ENCODE data around the gene TNRC6A. TPM values are rescaled to one million over a fixed set of nuclear protein-coding genes. Genes with fewer than 3 reads are reported as not detected.

TNRC6A gene
- total and polyA plus RNA-seq, 9 of the 15 experiments (the other 6 are each of a cell fraction or from before 2014, with no cell fraction given): 3.4 to 32.1 (median 26.6) TPM

- H3K9me3 ChIP-seq (replicated peaks; ENCODE audit: control insufficient read depth, insufficient read depth, low read depth, low read length): no peaks in the 10 kb centered on the region
- H3K79me2 ChIP-seq (ENCODE audit: control insufficient read depth, insufficient read depth, low read length): no peaks in the 10 kb centered on the region
- no peak for ATAC-seq
- H4K20me1 ChIP-seq (replicated peaks; ENCODE audit: control insufficient read depth, insufficient read depth, low read length): 0 out of 2 replicates have a peak, but pooled peaks cover 6% of the 10 kb centered on the region
- H3K36me3 ChIP-seq (ENCODE audit: control insufficient read depth, insufficient read depth, low read length): no peaks in the 10 kb centered on the region
- 34% methylated on average over 7 of the region's 7 CpGs for WGBS (ENCODE audit: insufficient coverage, low coverage, missing lambda C conversion rate)
- POLR2A ChIA-PET: interaction anchor here (1.2 to 1.6 kb wide), 3 partner anchors 11 to 386 kb away, joined by 4 to 7 read pairs (median 5); no protein-coding TSS in a partner anchor
- DNase-seq (ENCODE audit: extremely low read depth in 1 of 4, low spot score in 3 of 4): no peak
- in situ Hi-C loops (cut with MboI) (loop anchor here (10.0 kb wide), 1 partner anchor 385 kb away; no protein-coding TSS in a partner anchor), intact Hi-C loops (cut with micrococcal nuclease) (loop anchor here (10.0 kb wide), 1 partner anchor 385 kb away; no protein-coding TSS in a partner anchor)
- H3K4me1 ChIP-seq (replicated peaks in 1 of 2; ENCODE audit: control insufficient read depth in 2 of 2, insufficient read depth in 2 of 2, low read length in 2 of 2): peaks cover 24 to 27% of the 10 kb centered on the region in 2 experiments
- H3K27ac ChIP-seq (ENCODE audit: extremely low read depth, low read depth, low read length): peak overlapping the region; percentile 69; the same call in 1 of the 3 replicates
- peak overlapping the region; percentile 83 for H3K4me2 ChIP-seq (ENCODE audit: insufficient read depth, low read length)
- CTCF ChIA-PET (ENCODE audit: low intra/inter-chr PET ratio): interaction anchor here (0.6 kb wide), 1 partner anchor 272 kb away, joined by 4 read pairs; the partner anchor contains the start of gene LCMT1
- no TSS peak for BruUV-seq (replicated peaks)
- no peak overlapping the region for H2AFZ ChIP-seq (ENCODE audit: low read depth, low read length)
- H3K9me1 ChIP-seq (ENCODE audit: control insufficient read depth, insufficient read depth, low read length): peaks cover under 1% of the 10 kb centered on the region
- no peak overlapping the region for H3K4me3 ChIP-seq
- H3K9ac ChIP-seq (ENCODE audit: insufficient read depth in 1 of 2, low read depth in 2 of 2, low read length in 2 of 2): 0 out of 4 replicates have a peak overlapping the region, but pooled peaks of 1 of the 2 experiments have one; percentile 1
- H3K27me3 ChIP-seq (ENCODE audit: control insufficient read depth in 2 of 2, insufficient read depth in 2 of 2, low read length in 2 of 2): no peaks in the 10 kb centered on the region
- TF ChIP-seq NR2C2 (CRISPR knock-in tag; IDR thresholded peaks at IDR 0.05) (no peak), NR2C2 (tag; IDR thresholded peaks at IDR 0.05) (0 out of 2 replicates have a peak, but pooled peaks have one; percentile 3), SMARCA5 (IDR thresholded peaks at IDR 0.05) (no peak), PREB (CRISPR knock-in tag; IDR thresholded peaks at IDR 0.05) (no peak)
- FAIRE-seq: no peak
These were observed 110.0 kb downstream of the TNRC6A start for GRCh38 chr16:24839347-24839972.
